SH-SY5Y (cell line): ENCODE results near the gene SLC15A1.

Source experiments
- GATA2 ChIP-seq: IDR thresholded peaks from 2 replicates; pipeline ENCODE4 v1.6.1; 2011; ENCODE audit warnings: mild to moderate bottlenecking, low read depth, low read length
- GATA3 ChIP-seq: IDR thresholded peaks from 2 replicates; pipeline ENCODE4 v1.6.1; 2011; ENCODE audit warnings: low read depth, mild to moderate bottlenecking, low read length, moderate library complexity

DNA sequence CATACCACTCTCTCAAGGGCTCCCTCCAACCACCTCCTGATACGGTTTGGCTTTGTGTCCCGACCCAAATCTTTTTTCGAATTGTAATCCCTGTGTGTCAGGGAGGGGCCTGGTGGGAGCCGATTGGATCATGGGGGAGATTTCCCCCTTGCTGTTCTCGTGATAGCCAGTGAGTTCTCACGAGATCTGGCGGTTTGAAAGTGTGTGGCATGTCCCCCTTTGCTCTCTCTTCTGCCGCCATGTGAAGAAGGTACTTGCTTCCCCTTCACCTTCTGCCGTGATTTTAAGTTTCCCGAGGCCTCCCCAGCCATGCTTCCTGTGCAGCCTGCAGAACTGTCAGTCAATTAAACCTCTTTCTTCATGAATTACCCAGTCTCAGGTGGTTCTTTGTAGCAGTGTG, 34.7 kb upstream of the SLC15A1 start:
- TF ChIP-seq GATA2 = no peak
- TF ChIP-seq GATA3 = no peak
